ENCODE data around the gene RNF208. TPM values are rescaled to one million over a fixed set of nuclear protein-coding genes. Genes with fewer than 3 reads are reported as not detected.

RNF208 gene
- total RNA-seq, 2 experiments from 2014 or later = 8.0 to 10.4 TPM

DNA sequence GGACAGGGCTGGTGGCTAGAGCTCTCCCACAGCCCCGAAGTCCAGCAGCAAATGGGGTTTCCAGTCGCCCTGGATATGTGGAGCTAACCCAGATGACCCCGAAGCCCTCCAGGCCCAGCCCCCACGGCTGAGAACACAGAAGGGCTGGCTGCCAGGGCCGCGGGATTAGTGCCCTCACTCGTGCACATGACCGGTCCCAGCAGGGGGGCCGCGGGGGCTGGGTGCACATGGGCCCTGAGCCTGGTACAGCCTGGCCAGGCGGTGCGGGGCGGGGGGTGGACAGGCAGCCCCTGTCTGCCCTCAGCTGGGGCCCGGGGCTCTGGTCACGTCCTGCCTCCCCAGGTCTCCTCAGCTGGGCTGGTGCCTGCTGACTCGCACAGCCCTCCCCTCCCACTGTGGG, 27.7 kb downstream of the RNF208 start:
- CTCF ChIA-PET = interaction anchor here (0.9 kb wide), 1 partner anchor 43 kb away, joined by 3 read pairs; no protein-coding TSS in a partner anchor
- Mint-ChIP-seq H3K4me1 (ENCODE audit: low read depth) (peaks cover 12% of the 10 kb centered on the region), H3K4me3 (no peak overlapping the region), H3K36me3 (ENCODE audit: low read depth) (peaks cover 3% of the 10 kb centered on the region), H3K27me3 (no peaks in the 10 kb centered on the region), H3K9me3 (no peaks in the 10 kb centered on the region), H3K27ac (no peak overlapping the region)
- ATAC-seq = no peak
- no peak for DNase-seq
- POLR2A ChIA-PET = interaction anchor here (1.0 to 1.1 kb wide), 2 partner anchors 11 to 87 kb away, joined by 3 to 4 read pairs; partner anchors contain the start of genes NDOR1 and TMEM203
- intact Hi-C loops (cut with micrococcal nuclease) = no loop called here
- TF ChIP-seq, protein P1, sequence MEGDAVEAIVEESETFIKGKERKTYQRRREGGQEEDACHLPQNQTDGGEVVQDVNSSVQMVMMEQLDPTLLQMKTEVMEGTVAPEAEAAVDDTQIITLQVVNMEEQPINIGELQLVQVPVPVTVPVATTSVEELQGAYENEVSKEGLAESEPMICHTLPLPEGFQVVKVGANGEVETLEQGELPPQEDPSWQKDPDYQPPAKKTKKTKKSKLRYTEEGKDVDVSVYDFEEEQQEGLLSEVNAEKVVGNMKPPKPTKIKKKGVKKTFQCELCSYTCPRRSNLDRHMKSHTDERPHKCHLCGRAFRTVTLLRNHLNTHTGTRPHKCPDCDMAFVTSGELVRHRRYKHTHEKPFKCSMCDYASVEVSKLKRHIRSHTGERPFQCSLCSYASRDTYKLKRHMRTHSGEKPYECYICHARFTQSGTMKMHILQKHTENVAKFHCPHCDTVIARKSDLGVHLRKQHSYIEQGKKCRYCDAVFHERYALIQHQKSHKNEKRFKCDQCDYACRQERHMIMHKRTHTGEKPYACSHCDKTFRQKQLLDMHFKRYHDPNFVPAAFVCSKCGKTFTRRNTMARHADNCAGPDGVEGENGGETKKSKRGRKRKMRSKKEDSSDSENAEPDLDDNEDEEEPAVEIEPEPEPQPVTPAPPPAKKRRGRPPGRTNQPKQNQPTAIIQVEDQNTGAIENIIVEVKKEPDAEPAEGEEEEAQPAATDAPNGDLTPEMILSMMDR (IDR thresholded peaks at IDR 0.05) = no peak

GRCh38 chr9:137193771-137194170, 28.3 kb downstream of the RNF208 start:
- ChIA-PET POLR2A (interaction anchor here (1.0 to 1.1 kb wide), 2 partner anchors 11 kb away, joined by 3 to 4 read pairs; partner anchors contain the start of genes NDOR1 and TMEM203), CTCF (interaction anchor here (0.9 to 1.5 kb wide), 2 partner anchors 43 to 64 kb away, joined by 3 to 5 read pairs; no protein-coding TSS in a partner anchor)
- Mint-ChIP-seq H3K4me3 (no peak overlapping the region), H3K27ac (no peak overlapping the region), H3K9me3 (no peaks in the 10 kb centered on the region), H3K36me3 (ENCODE audit: low read depth) (peaks cover 3% of the 10 kb centered on the region), H3K4me1 (ENCODE audit: low read depth) (peaks cover 15% of the 10 kb centered on the region), H3K27me3 (no peaks in the 10 kb centered on the region)
- intact Hi-C loops (cut with micrococcal nuclease) = no loop called here
- DNase-seq = no peak
- no peak for ATAC-seq
- TF ChIP-seq, protein P1 (IDR thresholded peaks at IDR 0.05) = no peak

- H3K36me3 Mint-ChIP-seq (ENCODE audit: low read depth) = peaks cover 3% of the 10 kb centered on the region
- H3K4me1 Mint-ChIP-seq (ENCODE audit: low read depth) = peaks cover 15% of the 10 kb centered on the region
- H3K4me3 Mint-ChIP-seq = no peak overlapping the region
- TF ChIP-seq, protein P1 (IDR thresholded peaks at IDR 0.05) = no peak
- no peak overlapping the region for H3K27ac Mint-ChIP-seq
- H3K9me3 Mint-ChIP-seq = no peaks in the 10 kb centered on the region
- ATAC-seq (no peak), DNase-seq (no peak)
- H3K27me3 Mint-ChIP-seq = no peaks in the 10 kb centered on the region
- POLR2A ChIA-PET = interaction anchor here (1.0 to 1.2 kb wide), 2 partner anchors 8 to 12 kb away, joined by 3 read pairs; partner anchors contain the start of gene TPRN
- CTCF ChIA-PET = interaction anchor here (1.5 kb wide), 1 partner anchor 63 kb away, joined by 5 read pairs; no protein-coding TSS in a partner anchor
- intact Hi-C loops (cut with micrococcal nuclease) = no loop called here
These were observed 29.2 kb downstream of the RNF208 start for GRCh38 chr9:137192859-137193258.

- Mint-ChIP-seq H3K4me1 (ENCODE audit: low read depth) (peaks cover 18% of the 10 kb centered on the region), H3K36me3 (ENCODE audit: low read depth) (peaks cover 6% of the 10 kb centered on the region), H3K9me3 (no peaks in the 10 kb centered on the region), H3K4me3 (no peak overlapping the region), H3K27ac (no peak overlapping the region), H3K27me3 (no peaks in the 10 kb centered on the region)
- DNase-seq = no peak
- POLR2A ChIA-PET = interaction anchor here (1.2 kb wide), 1 partner anchor 8 kb away, joined by 3 read pairs; the partner anchor contains the start of gene TPRN
- CTCF ChIA-PET = interaction anchor here (1.5 kb wide), 1 partner anchor 62 kb away, joined by 5 read pairs; no protein-coding TSS in a partner anchor
- intact Hi-C loops (cut with micrococcal nuclease) = no loop called here
- TF ChIP-seq, protein P1 (IDR thresholded peaks at IDR 0.05) = no peak
- ATAC-seq = no peak
These were observed 29.6 kb downstream of the RNF208 start for GRCh38 chr9:137192448-137192780.

DNA sequence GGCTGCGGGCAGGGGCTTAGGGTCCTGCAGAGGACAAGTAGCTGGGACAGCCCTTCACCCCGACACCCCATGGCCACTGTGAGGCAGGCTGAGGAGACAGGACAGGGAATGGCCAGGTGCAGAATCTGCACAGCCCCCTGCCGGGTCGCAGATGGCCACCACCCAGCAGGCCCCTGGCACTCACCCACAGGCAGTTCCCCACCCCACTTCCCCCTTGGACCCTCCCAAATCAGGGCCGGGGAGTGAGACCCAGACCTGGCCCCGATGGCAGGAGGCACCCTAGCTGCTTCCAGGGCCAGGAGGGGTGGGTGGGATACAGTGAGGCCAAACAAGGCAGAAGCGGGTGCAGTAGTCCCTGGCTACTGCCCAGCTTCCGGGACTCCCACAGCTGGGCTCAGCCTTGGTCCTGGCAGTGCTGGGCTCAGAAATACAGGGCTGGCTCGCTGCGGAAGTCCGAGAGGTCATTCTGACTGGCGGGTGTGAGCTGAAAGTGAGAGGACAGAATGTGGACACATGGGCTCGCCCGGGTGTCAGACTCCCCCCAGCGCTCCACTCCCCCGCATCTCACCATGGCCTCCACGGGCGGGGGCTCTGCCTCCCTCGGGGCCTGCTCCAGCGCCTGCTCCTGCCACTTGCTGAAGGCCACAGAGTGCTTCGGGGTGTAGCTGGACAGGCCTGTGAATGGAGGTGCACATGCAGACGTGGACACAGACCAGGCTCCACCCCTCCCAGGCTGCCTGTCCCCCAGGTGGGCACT, 30.2 kb downstream of the RNF208 start:
- CTCF ChIA-PET = interaction anchor here (1.3 to 1.5 kb wide), 2 partner anchors 9 to 45 kb away, joined by 3 to 5 read pairs; partner anchors contain the start of gene TPRN
- no peak overlapping the region for H3K4me3 Mint-ChIP-seq
- no peak for DNase-seq
- H3K27ac Mint-ChIP-seq = no peak overlapping the region
- TF ChIP-seq, protein P1 (IDR thresholded peaks at IDR 0.05) = no peak
- H3K36me3 Mint-ChIP-seq (ENCODE audit: low read depth) = peaks cover 6% of the 10 kb centered on the region
- ATAC-seq = no peak
- no peaks in the 10 kb centered on the region for H3K27me3 Mint-ChIP-seq
- H3K9me3 Mint-ChIP-seq = no peaks in the 10 kb centered on the region
- intact Hi-C loops (cut with micrococcal nuclease) = no loop called here
- peaks cover 22% of the 10 kb centered on the region for H3K4me1 Mint-ChIP-seq (ENCODE audit: low read depth)
- POLR2A ChIA-PET = interaction anchor here (1.2 kb wide), 1 partner anchor 9 kb away, joined by 3 read pairs; the partner anchor contains the start of gene TPRN
